Natural killer cell treated with Interleukin-12 subunit alpha and Interleukin-12 subunit beta and Interleukin-15 and Interleukin-18, amount 100 ng/mL, for 72 hours (primary cell): ENCODE measurements around the gene ABCC8. TPM values are rescaled to one million over a fixed set of nuclear protein-coding genes. Genes with fewer than 3 reads are reported as not detected.

Source experiments
- ATAC-seq, 2 donors: fragments of 150-1000 bp; cut with Tn5 transposase in 1 of 2; sonication (Bioruptor Pico), chemical (Tn5 transposase) in 1 of 2; 2 replicates each; pipeline ENCODE4 v1.10.0; 2021
- DNase-seq: peaks from one replicate; pipeline ENCODE4 v3.0.0; 2022; ENCODE audit warnings: low spot score
- H3K27ac Mint-ChIP-seq, 2 donors: 1 replicate in 1 of 2; 2 replicates in 1 of 2; pipeline ENCODE4 v1.8.0; 2022; ENCODE audit warnings: mixed read lengths in 2 of 2, mild to moderate bottlenecking in 1 of 2, moderate library complexity in 1 of 2
- H3K27me3 Mint-ChIP-seq, 2 donors: 1 replicate in 1 of 2; 2 replicates in 1 of 2; pipeline ENCODE4 v1.8.0; 2022; ENCODE audit warnings: mixed read lengths in 2 of 2
- H3K36me3 Mint-ChIP-seq: one replicate; pipeline ENCODE4 v1.8.0; 2022; ENCODE audit warnings: mixed read lengths
- H3K4me1 Mint-ChIP-seq, 2 donors: 1 replicate in 1 of 2; 2 replicates in 1 of 2; pipeline ENCODE4 v1.8.0; 2022; ENCODE audit warnings: low read depth in 2 of 2, mixed read lengths in 2 of 2, mild to moderate bottlenecking in 1 of 2
- H3K4me3 Mint-ChIP-seq: one replicate; pipeline ENCODE4 v1.8.0; 2022; ENCODE audit warnings: mixed read lengths
- H3K9me3 Mint-ChIP-seq: 2 replicates; pipeline ENCODE4 v1.8.0; 2022; ENCODE audit warnings: mixed read lengths
- total RNA-seq, 2 donors: library from RNA; stranded (reverse); gene quantifications; one replicate each; pipeline ENCODE4 v1.2.3, GENCODE V29; 2022

ABCC8 gene
- total RNA-seq, 2 donors from 2014 or later, result not detected

DNA sequence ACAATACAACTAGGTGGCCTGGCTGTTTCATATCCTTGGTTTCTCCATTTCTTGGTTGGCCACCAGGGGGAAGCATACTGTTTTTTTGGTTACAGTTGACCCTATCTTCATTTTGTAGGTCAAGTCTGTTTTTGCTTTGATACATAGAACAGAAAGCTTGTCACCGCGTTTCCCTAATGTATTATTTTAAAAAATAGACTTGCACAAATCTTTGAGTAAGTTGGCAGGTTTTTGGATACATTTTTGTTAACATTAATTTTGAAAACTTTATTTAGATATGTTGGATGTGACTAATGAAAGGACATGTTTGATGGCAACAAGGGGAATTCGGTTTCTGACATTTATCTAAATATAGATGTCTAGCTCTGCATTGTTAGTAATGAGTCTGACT is 122.0 kb downstream of the ABCC8 start:
- Mint-ChIP-seq H3K27me3 (peaks cover 0 to 3% of the 10 kb centered on the region in 2 donors), H3K9me3 (no peaks in the 10 kb centered on the region), H3K4me1 (peaks cover 28 to 40% of the 10 kb centered on the region in 2 donors), H3K27ac (peak overlapping the region; percentile 31 to 52), H3K4me3 (peak overlapping the region; percentile 98), H3K36me3 (no peaks in the 10 kb centered on the region)
- DNase-seq (peak; percentile 68), ATAC-seq (peak in 1 of 2 donors; percentile 45)

DNA sequence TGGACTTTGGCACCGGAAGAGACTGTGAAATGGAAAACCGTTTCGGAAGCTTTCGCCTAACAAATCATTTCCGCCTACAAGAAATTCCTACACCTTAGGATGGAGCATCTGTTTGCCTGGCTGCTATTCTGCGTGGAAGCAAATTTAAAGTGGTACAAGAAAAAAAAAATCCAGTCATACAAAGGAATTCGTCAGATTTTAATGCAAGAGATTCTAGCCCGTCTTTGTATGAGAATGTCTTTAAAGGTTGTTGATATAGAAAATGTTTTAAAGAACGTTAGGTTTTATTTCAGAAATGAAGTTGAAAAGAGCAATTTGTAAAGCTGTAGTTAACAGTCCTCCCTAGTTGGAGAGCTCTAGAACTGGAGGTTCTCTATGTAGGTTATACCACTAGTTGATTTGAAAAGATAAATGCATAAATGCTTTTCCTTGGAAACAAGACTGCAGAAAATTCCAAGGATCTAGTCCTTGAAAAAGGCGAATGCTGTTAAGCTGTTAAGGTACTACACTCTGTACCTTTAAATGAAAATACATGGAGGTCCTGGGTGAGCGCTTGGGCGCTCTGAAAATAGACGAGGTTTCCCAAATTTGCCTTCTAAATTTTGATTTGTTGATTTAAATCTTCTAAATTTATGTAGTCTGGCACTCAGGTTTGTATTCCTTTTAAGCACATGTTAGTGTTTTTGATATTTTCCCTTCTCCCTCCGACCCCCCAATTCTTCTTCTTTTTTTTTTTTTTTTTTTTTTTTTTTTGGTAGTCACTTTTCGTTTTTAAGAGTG is 122.6 kb downstream of the ABCC8 start:
- H3K27ac Mint-ChIP-seq, result peak overlapping the region; percentile 31 to 52
- peak overlapping the region; percentile 98 for H3K4me3 Mint-ChIP-seq
- no peak for DNase-seq
- no peak for ATAC-seq
- no peaks in the 10 kb centered on the region for H3K9me3 Mint-ChIP-seq
- H3K36me3 Mint-ChIP-seq, result no peaks in the 10 kb centered on the region
- peaks cover 0 to 3% of the 10 kb centered on the region in 2 donors for H3K27me3 Mint-ChIP-seq
- peaks cover 28 to 40% of the 10 kb centered on the region in 2 donors for H3K4me1 Mint-ChIP-seq

DNA sequence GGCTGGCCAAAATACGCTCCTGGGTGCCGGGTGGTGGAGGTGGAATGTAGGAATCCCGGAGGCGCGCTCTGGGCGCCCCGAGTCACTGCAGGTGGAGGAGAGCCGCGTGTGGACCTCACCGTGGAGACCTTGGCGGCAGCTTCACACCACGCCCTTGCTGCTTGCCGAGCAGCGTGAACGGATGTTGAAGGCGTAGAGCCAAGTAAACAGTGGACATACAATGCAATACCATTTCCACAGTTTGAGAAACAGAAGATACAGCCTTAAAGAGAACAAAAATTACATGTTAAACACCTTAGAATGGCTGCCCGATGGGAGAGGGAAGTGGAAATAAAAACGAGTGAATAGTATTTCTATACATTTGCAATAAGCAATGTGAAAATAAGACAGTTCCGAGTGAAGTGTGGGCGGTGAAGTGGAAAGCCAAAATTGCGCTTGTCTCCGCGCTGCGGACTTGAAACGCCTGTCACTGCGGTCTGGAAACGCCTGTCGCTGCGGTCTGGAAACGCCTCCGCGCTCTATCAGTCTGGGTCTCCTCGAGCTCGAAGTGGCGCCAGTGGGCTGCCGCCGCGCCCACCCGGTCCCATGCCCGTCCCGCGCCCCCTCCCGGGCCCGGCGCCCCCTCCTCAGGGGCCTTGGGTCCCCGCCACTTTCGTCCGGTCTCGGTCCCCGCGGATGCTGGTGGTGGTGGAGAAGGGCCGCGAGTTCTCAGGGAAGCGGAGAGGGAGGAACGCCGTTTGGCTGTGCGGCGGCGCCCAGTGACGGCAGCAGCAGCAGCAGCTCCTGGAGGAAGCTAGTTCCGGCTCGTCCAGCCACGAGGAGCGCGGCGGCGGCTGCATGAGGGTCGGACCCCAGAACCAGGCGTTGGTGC is 123.5 kb downstream of the ABCC8 start:
- H3K9me3 Mint-ChIP-seq, result no peaks in the 10 kb centered on the region
- H3K4me3 Mint-ChIP-seq, result peak overlapping the region; percentile 98
- peaks cover 28 to 40% of the 10 kb centered on the region in 2 donors for H3K4me1 Mint-ChIP-seq
- ATAC-seq (peak; percentile 66 to 68), DNase-seq (peak; percentile 79)
- H3K27me3 Mint-ChIP-seq, result peaks cover 0 to 3% of the 10 kb centered on the region in 2 donors
- H3K27ac Mint-ChIP-seq, result peak overlapping the region; percentile 63 to 83
- H3K36me3 Mint-ChIP-seq, result no peaks in the 10 kb centered on the region

DNA sequence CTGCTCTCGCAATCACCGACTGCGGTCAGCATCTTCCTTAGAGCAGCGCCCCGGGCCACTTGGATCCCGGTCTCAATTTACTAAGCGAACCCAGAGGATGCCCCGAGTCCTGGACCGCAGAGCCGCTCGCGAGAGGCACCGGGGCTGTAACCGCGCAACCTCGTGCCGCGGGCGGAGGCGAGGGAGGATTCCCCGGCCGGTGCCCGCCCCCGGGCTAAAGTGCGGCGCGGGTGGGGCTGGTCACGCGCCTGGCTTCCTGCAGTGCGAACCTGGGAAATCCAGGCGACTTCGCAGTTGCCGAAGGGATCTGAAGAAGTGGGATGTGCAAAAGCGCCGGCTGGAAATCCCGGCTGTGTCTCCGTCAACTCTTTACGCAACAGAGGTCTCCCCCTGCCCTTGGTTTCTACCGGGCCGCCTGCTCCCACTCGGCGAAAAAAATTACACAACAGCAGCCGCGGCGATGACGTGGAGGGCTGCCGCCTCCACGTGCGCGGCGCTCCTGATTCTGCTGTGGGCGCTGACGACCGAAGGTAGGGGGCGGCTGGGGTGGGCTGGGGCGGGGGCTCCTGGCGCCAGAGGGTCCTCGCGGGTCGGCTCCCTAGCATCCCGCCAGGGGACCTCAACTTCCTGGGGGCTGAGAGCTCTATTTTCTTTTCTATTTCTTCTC is 125.0 kb downstream of the ABCC8 start, which contains the start of gene NCR3LG1:
NCR3LG1 (plus strand) TSS at position 291 of the 667 bp plus-strand sequence; CDS start at position 461, 170 bp downstream.
- Mint-ChIP-seq H3K4me1 (peaks cover 28 to 40% of the 10 kb centered on the region in 2 donors), H3K9me3 (no peaks in the 10 kb centered on the region), H3K36me3 (no peaks in the 10 kb centered on the region), H3K27ac (peak within 1 kb of the TSS; percentile 63 to 83), H3K4me3 (peak within 1 kb of the TSS; percentile 98), H3K27me3 (peaks cover 0 to 3% of the 10 kb centered on the region in 2 donors)
- ATAC-seq (peak; percentile 76 to 87), DNase-seq (peak; percentile 88)

DNA sequence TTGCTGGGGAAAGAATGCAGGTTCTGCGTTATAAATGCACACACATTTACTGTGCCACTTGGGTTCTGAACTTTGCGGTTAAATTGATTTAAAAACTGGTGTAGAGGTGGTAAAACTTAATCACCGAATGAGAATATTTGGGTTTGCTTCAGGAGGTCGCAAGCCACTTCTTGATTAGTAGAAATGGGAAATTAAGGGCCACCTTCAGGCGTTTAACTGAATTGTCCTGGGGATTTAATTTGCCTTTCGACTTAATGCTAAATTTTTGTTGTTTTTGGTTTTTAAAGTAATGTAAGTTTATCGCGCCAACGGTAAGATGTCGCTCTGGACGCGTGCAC is 125.5 kb downstream of the ABCC8 start:
- H3K4me3 Mint-ChIP-seq, result peak overlapping the region; percentile 98
- H3K27me3 Mint-ChIP-seq, result peaks cover 0 to 3% of the 10 kb centered on the region in 2 donors
- no peak for ATAC-seq
- H3K9me3 Mint-ChIP-seq, result no peaks in the 10 kb centered on the region
- no peaks in the 10 kb centered on the region for H3K36me3 Mint-ChIP-seq
- peaks cover 28 to 40% of the 10 kb centered on the region in 2 donors for H3K4me1 Mint-ChIP-seq
- DNase-seq, result no peak
- H3K27ac Mint-ChIP-seq, result peak overlapping the region; percentile 63 to 83

DNA sequence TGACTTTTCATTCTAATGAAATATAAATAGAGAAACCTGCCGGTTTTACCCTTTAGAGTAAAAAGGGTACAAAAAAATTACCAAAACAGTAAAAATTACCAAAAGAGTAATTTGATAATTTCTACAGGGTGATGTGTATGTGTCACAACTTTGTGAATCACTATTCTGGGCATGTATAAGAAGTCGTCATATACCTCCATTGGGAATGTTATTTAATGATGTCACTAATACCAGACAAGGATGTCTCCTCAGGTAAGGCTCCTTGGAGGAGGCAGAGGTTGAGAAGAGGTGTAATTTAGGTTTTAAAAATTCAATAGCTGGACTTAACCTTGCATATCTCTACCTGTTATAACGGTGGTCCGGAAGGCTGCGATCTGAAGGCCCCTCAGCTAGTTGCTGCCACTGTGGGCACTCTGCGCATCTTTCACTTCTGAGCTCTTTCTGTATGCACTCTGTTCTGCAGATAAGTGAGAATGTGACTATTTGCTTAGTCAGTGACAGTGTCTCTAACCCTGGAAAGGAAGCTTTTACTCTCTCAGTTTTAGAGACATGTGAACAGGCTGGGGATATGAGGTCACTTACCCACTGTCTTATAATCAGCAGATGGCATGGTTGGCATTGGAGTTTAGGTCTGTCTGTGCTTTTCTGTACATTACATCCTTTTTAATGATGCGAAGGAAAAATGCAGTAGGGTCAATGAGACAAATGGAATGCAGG is 126.0 kb downstream of the ABCC8 start:
- peaks cover 28 to 40% of the 10 kb centered on the region in 2 donors for H3K4me1 Mint-ChIP-seq
- peaks cover 0 to 3% of the 10 kb centered on the region in 2 donors for H3K27me3 Mint-ChIP-seq
- no peaks in the 10 kb centered on the region for H3K36me3 Mint-ChIP-seq
- H3K9me3 Mint-ChIP-seq, result no peaks in the 10 kb centered on the region
- DNase-seq (no peak), ATAC-seq (peak in 1 of 2 donors; percentile 21)
- peak overlapping the region; percentile 98 for H3K4me3 Mint-ChIP-seq
- H3K27ac Mint-ChIP-seq, result peak overlapping the region in 1 of 2 donors; percentile 83

DNA sequence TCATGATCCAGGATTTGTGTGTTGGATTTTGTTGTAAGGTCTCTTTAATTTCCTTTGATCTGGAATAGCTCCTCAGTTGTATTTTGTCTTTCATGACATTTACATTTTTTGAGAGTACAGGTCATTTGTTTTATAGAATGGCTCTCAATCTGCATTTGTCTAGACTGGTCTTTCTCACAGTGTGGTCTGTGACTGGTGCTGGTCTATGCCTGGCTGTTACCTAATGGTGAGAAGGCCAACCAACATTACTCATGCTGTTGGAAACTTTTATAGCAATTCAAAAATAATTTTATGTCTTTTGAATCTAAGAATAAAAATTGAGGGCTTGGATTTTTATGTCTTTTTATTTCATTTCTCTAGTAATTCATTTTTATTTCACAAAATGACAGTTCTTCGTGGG is 129.0 kb downstream of the ABCC8 start:
- H3K4me3 Mint-ChIP-seq, result no peak overlapping the region
- peaks cover 0 to 3% of the 10 kb centered on the region in 2 donors for H3K27me3 Mint-ChIP-seq
- H3K27ac Mint-ChIP-seq, result no peak overlapping the region
- H3K4me1 Mint-ChIP-seq, result peaks cover 17 to 18% of the 10 kb centered on the region in 2 donors
- no peaks in the 10 kb centered on the region for H3K36me3 Mint-ChIP-seq
- H3K9me3 Mint-ChIP-seq, result no peaks in the 10 kb centered on the region
- DNase-seq, result no peak
- ATAC-seq, result no peak

DNA sequence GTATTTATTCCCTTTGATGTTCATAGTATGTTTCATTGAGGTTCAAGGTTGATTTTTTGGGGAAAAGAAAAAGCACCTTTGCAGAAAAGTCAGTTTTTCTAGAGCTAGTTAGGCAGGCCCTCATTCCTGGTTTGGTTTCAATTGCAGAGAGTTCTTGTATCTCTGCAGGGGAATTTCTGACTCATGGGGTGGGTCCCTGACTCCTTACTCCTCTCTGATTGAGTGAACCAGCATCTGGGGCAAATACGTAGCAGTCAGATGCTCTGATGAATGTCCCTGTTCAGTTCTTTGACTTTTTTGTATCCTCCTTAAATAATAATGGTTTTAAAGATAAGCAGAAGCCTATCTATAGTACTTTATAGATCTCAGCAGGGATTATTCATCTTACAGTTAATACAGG is 132.7 kb downstream of the ABCC8 start:
- Mint-ChIP-seq H3K4me1 (no peaks in the 10 kb centered on the region), H3K36me3 (no peaks in the 10 kb centered on the region), H3K9me3 (no peaks in the 10 kb centered on the region), H3K27me3 (no peaks in the 10 kb centered on the region), H3K27ac (no peak overlapping the region), H3K4me3 (no peak overlapping the region)
- ATAC-seq, result no peak
- no peak for DNase-seq

DNA sequence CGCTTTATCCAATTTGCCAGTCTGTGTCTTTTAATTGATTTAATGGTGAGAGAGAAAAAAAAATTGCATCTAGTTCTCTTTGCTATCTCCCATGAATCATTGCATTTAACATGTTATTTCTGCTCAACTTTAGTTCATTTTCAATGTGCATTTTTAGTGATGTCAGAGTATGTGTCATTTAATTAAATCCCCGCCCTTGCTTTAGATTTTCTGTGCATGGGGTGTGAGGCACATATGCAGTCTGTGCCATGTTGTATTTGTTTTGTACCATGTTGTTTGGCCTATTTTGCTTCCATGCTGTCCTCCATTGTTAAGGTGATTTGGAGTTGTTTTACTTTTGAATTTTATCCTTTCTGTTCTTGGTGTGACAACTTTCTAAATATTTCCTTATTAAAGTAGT is 133.4 kb downstream of the ABCC8 start:
- DNase-seq (no peak), ATAC-seq (no peak)
- H3K4me1 Mint-ChIP-seq, result no peaks in the 10 kb centered on the region
- no peaks in the 10 kb centered on the region for H3K27me3 Mint-ChIP-seq
- no peaks in the 10 kb centered on the region for H3K36me3 Mint-ChIP-seq
- H3K9me3 Mint-ChIP-seq, result no peaks in the 10 kb centered on the region
- H3K4me3 Mint-ChIP-seq, result no peak overlapping the region
- H3K27ac Mint-ChIP-seq, result no peak overlapping the region

Other genes with a start within 250 kb of the ABCC8 start
- gene NUCB2, start 200.1 kb downstream of the ABCC8 start, total RNA-seq, result 10 to 100 TPM; 43.6 to 50.4 TPM
- 1 to 10 TPM in 1 of 2 donors, under 1 TPM in 1; 0.70 to 1.4 TPM for gene NCR3LG1, start 125.0 kb downstream of the ABCC8 start, total RNA-seq
- gene KCNJ11, start 88.2 kb downstream of the ABCC8 start, total RNA-seq, result under 1 TPM in 1 of 2 donors, not detected in 1; 0.75 TPM
- not detected for gene USH1C, start 67.6 kb upstream of the ABCC8 start, total RNA-seq
- not detected for gene OTOG, start 70.4 kb upstream of the ABCC8 start, total RNA-seq
- gene MYOD1, start 242.7 kb upstream of the ABCC8 start, total RNA-seq, result not detected